HG03442 (cell line): ENCODE results near the gene MAN1C1.

Experiments
- ATAC-seq: cut with Tn5 transposase; IDR thresholded peaks from one replicate; pipeline ENCODE4 v1.9.1; 2021; ENCODE audit warnings: mild to moderate bottlenecking, moderate library complexity; ENCODE audit not compliant: unreplicated experiment

Gene MAN1C1

DNA sequence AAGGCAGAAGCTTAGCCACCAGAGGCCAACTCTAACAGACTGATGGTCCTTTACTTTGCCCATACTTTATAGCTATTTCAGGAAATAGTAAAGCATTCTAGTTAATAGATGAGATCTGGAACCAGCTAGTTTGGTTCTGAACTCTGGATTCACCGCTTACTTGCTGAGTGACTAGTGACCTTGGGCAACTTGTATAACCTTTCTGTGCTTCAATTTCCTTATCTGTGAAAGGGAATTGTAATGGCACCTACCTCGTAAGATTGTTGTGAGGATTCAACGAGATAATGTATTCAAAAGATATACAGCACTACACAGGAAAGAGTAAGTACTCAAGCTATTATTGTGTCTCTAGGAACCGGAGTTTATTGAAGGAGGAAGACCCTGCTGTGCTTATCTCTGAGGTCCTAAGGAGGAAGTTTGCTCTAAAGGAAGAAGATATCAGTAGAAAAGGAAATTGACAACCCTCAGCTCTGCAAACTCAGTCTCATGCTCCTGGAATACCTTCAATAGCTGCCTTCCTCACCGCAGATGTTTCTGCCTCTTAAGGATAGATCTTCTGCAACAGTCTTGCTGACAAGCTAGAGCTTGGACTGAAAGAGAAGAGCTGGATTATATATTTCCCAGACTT lies 215.1 kb downstream of the MAN1C1 start:
- no peak for ATAC-seq

GRCh38 chr1:25832336-25833037 lies 215.9 kb downstream of the MAN1C1 start:
- no peak for ATAC-seq

GRCh38 chr1:25833158-25833557 lies 216.6 kb downstream of the MAN1C1 start:
- ATAC-seq: no peak
